ENCODE results near the gene TMEM260. TPM values are rescaled to one million over a fixed set of nuclear protein-coding genes. Genes with fewer than 3 reads are reported as not detected.

TMEM260 gene
- total and polyA plus RNA-seq, 10 of the 15 experiments (the other 5 are each of a cell fraction or from before 2014, with no cell fraction given): 3.2 to 13.6 (median 11.0) TPM

- Histone ChIP-seq H3K27ac (ENCODE audit: control insufficient read depth, insufficient read depth) (no peak overlapping the region), H3K36me3 (ENCODE audit: control insufficient read depth in 2 of 2, insufficient read depth in 2 of 2, low read length in 1 of 2) (peaks cover 0 to 4% of the 10 kb centered on the region in 2 experiments; a peak in 1 of 4 replicates), H2AFZ (ENCODE audit: control insufficient read depth, low read depth, low read length) (no peak overlapping the region), H3K4me2 (ENCODE audit: control insufficient read depth, insufficient read depth) (no peak overlapping the region), H3K4me3 (no peak overlapping the region), H3K9ac (ENCODE audit: control insufficient read depth, insufficient read depth, low read length) (no peak overlapping the region), H3K27me3 (replicated peaks in 1 of 2; ENCODE audit: control insufficient read depth in 2 of 2, insufficient read depth in 2 of 2, low read length in 1 of 2) (no peaks in the 10 kb centered on the region), H3K4me1 (ENCODE audit: control insufficient read depth, insufficient read depth, low read length) (peaks cover 6% of the 10 kb centered on the region; the same call in 1 of the 2 replicates), H4K20me1 (ENCODE audit: control insufficient read depth, insufficient read depth) (no peaks in the 10 kb centered on the region), H3K9me3 (replicated peaks; ENCODE audit: control insufficient read depth, insufficient read depth, low read length) (no peaks in the 10 kb centered on the region), H3K79me2 (ENCODE audit: control insufficient read depth, insufficient read depth, low read length) (peaks cover 15% of the 10 kb centered on the region)
- FAIRE-seq (no peak), ATAC-seq (no peak), DNase-seq (ENCODE audit: low read depth, low spot score) (no peak)
- ChIA-PET CTCF (no interaction called here), SMC1A (ENCODE audit: uncharacterized antibody, unreplicated experiment) (no interaction called here), RAD21 (ENCODE audit: unreplicated experiment) (no interaction called here), POLR2A (no interaction called here)
- intact Hi-C loops (cut with micrococcal nuclease; ENCODE audit: unreplicated experiment): no loop called here
- no TSS peak for BruUV-seq (replicated peaks)
- WGBS (ENCODE audit: insufficient coverage, insufficient replicate concordance, low lambda C conversion rate, missing lambda C conversion rate): 95% methylated on average over 7 of the region's 7 CpGs
- in situ Hi-C loops (cut with MboI): no loop called here
- no peak for TF ChIP-seq NFXL1 (IDR thresholded peaks at IDR 0.05; ENCODE audit: borderline replicate concordance)
- TF ChIP-seq SPI1 (IDR thresholded peaks at IDR 0.05; ENCODE audit: borderline replicate concordance, insufficient read depth, low read depth, low read length): no peak
- no peak for TF ChIP-seq SUZ12 (IDR thresholded peaks at IDR 0.05; ENCODE audit: unreplicated experiment)
- TF ChIP-seq GATAD2B (conservative IDR thresholded peaks at IDR 0.05; ENCODE audit: low read depth): no peak
- TF ChIP-seq SMC3 (IDR thresholded peaks at IDR 0.05; ENCODE audit: borderline replicate concordance, low read length): no peak
- TF ChIP-seq HDGF (IDR thresholded peaks at IDR 0.05): no peak
- TF ChIP-seq FOXK2 (IDR thresholded peaks at IDR 0.05): no peak
- no peak for TF ChIP-seq NFYB (IDR thresholded peaks at IDR 0.05; ENCODE audit: insufficient read depth, low read depth, low read length)
- no peak for TF ChIP-seq ZBED1 (IDR thresholded peaks at IDR 0.05; ENCODE audit: borderline replicate concordance)
- no peak for TF ChIP-seq EED (IDR thresholded peaks at IDR 0.05; ENCODE audit: low read depth)
Measured at GRCh38 chr14:56585461-56586084, 6.0 kb downstream of the TMEM260 start.

All from GM12878 (cell line).